PC-9 (cell line): ENCODE data around the gene SLC6A1. TPM values are rescaled to one million over a fixed set of nuclear protein-coding genes. Genes with fewer than 3 reads are reported as not detected.

Source experiments
- BruUV-seq: library from RNA; stranded (reverse); fragments of 400-500 nt; replicated peaks from 2 replicates; lab custom pipeline; 2021; lab: Mats Ljungman, UMichigan
- CTCF ChIA-PET: fragments of 300-600 bp; sonication (Branson Sonifier 250); formaldehyde crosslinking; loops from one replicate; lab custom pipeline; 2022; ENCODE audit warnings: antibody characterized with exemption; lab: Charles Lee
- POLR2A ChIA-PET: fragments of 300-600 bp; sonication (Branson Sonifier 250); formaldehyde crosslinking; loops from one replicate; lab custom pipeline; 2022; ENCODE audit warnings: antibody characterized with exemption; ENCODE audit not compliant: unreplicated experiment; lab: Charles Lee
- DNase-seq, 2 experiments: peaks; one replicate each; pipeline versions ENCODE4 v3.0.0 to v3.0.0-alpha.2; 2015 to 2022; ENCODE audit warnings: mixed read lengths in 1 of 2
- H2AFZ ChIP-seq: fragments of 200-600 bp; sonication (generic); 2 replicates; pipeline ENCODE4 v1.8.1; 2017; ENCODE audit warnings: antibody characterized with exemption
- H3F3A ChIP-seq: fragments of 200-600 bp; sonication (generic); 2 replicates; pipeline ENCODE4 v1.8.1; 2017; ENCODE audit warnings: antibody characterized with exemption, mild to moderate bottlenecking, low read depth; ENCODE audit not compliant: insufficient read depth
- H3K27ac ChIP-seq: fragments of 200-600 bp; sonication (generic); 2 replicates; pipeline ENCODE4 v1.6.1; 2016; ENCODE audit warnings: mixed run types
- H3K27me3 ChIP-seq: fragments of 200-600 bp; sonication (generic); 2 replicates; pipeline ENCODE4 v1.6.1; 2016; ENCODE audit warnings: low read depth, mixed run types; ENCODE audit not compliant: insufficient read depth
- H3K36me3 ChIP-seq: fragments of 200-600 bp; sonication (generic); 2 replicates; pipeline ENCODE4 v1.6.1; 2016; ENCODE audit warnings: low read depth, mixed run types
- H3K4me1 ChIP-seq: fragments of 200-600 bp; sonication (generic); replicated peaks from 2 replicates; pipeline ENCODE4 v1.6.1; 2016; ENCODE audit warnings: mixed run types; ENCODE audit not compliant: insufficient read depth
- H3K4me2 ChIP-seq: fragments of 200-600 bp; sonication (generic); 2 replicates; pipeline ENCODE4 v1.6.1; 2017; ENCODE audit warnings: mixed run types
- H3K4me3 ChIP-seq: fragments of 200-600 bp; sonication (generic); 2 replicates; pipeline ENCODE4 v1.6.1; 2016; ENCODE audit warnings: mixed run types
- H3K79me2 ChIP-seq: fragments of 200-600 bp; sonication (generic); 2 replicates; pipeline ENCODE4 v1.6.1; 2017; ENCODE audit warnings: low read depth, mixed run types
- H3K9me2 ChIP-seq: fragments of 200-600 bp; sonication (generic); 2 replicates; pipeline ENCODE4 v1.8.1; 2017; ENCODE audit warnings: mild to moderate bottlenecking; ENCODE audit not compliant: insufficient read depth
- H3K9me3 ChIP-seq: fragments of 200-600 bp; sonication (generic); 2 replicates; pipeline ENCODE4 v1.8.1; 2016; ENCODE audit warnings: low read depth; ENCODE audit not compliant: insufficient read depth
- H4K20me1 ChIP-seq: fragments of 200-600 bp; sonication (generic); 2 replicates; pipeline ENCODE4 v1.8.1; 2017; ENCODE audit not compliant: insufficient read depth
- CTCF ChIP-seq: fragments of 200-600 bp; sonication (generic); conservative IDR thresholded peaks from 2 replicates; pipeline ENCODE4 v1.6.1; 2017; ENCODE audit warnings: mixed run types, antibody characterized with exemption, mild to moderate bottlenecking, moderate library complexity
- EZH2 ChIP-seq: fragments of 200-600 bp; sonication (generic); IDR thresholded peaks from 2 replicates; pipeline ENCODE4 v1.8.0; 2017; ENCODE audit warnings: antibody characterized with exemption, low read depth
- intact Hi-C: fragments of 100-400 bp; cut with micrococcal nuclease; formaldehyde crosslinking; loops from one replicate; pipeline ENCODE4 v1.10.0; 2022; ENCODE audit not compliant: unreplicated experiment
- total RNA-seq: library from RNA; stranded (reverse); gene quantifications from 2 replicates; pipeline ENCODE4 v1.2.3, GENCODE V29; 2021

The SLC6A1 gene
- total RNA-seq, 1 experiment from 2014 or later, result not detected

DNA sequence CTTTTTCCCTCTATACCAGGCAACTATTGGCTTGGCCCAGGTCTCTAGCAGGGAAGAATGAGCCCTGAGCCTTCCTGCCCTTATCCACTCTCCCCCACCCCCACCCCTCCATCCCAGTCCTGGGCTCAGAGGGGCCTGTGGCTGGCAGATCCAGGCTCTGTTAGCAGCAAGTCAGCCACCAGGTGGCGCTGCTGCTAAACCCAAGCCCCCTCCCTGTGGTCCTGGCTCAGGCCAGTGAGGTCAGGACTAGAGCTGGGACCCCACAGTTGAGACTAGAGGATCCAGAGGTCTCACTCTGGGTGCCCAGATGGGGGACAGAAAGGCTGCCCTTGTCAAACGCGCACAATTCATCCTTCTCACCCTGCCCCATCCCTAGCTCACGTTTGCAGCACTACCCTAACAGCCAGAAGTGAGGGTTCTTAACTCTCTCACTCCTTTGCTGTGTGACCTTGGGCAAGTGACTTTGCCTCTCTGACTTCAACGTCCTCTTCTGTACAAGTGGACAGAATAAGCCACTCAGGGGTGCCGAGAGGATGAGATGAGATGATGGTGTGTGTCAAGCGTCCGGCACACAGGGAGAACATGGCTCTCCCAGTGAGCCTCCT lies 46.8 kb upstream of the SLC6A1 start:
- Histone ChIP-seq H4K20me1 (no peaks in the 10 kb centered on the region), H3K4me2 (no peak overlapping the region), H3F3A (no peaks in the 10 kb centered on the region), H3K79me2 (no peaks in the 10 kb centered on the region), H3K4me3 (no peak overlapping the region), H3K27ac (no peak overlapping the region), H3K36me3 (no peaks in the 10 kb centered on the region), H3K27me3 (peaks cover 73% of the 10 kb centered on the region), H3K4me1 (no peaks in the 10 kb centered on the region), H2AFZ (no peak overlapping the region), H3K9me2 (no peaks in the 10 kb centered on the region), H3K9me3 (no peaks in the 10 kb centered on the region; the same call in 1 of the 2 replicates)
- intact Hi-C loops, result loop anchor here (1.0 kb wide), 1 partner anchor 114 kb away; no protein-coding TSS in a partner anchor
- TF ChIP-seq CTCF, result peak; percentile 91
- TF ChIP-seq EZH2, result no peak
- peak in 1 of 2 experiments; percentile 27 for DNase-seq
- ChIA-PET CTCF (interaction anchor here (0.7 to 1.2 kb wide), 2 partner anchors 113 to 619 kb away, joined by 3 to 5 read pairs; no protein-coding TSS in a partner anchor), POLR2A (no interaction called here)
- no TSS peak for BruUV-seq

- BruUV-seq, result no TSS peak
- POLR2A ChIA-PET, result no interaction called here
- Histone ChIP-seq H3K4me1 (no peaks in the 10 kb centered on the region), H3K36me3 (no peaks in the 10 kb centered on the region), H4K20me1 (no peaks in the 10 kb centered on the region), H3F3A (no peaks in the 10 kb centered on the region), H3K9me3 (no peaks in the 10 kb centered on the region; the same call in 1 of the 2 replicates), H3K79me2 (no peaks in the 10 kb centered on the region), H3K9me2 (no peaks in the 10 kb centered on the region), H3K27ac (no peak overlapping the region), H3K4me2 (no peak overlapping the region), H2AFZ (no peak overlapping the region), H3K27me3 (peaks cover 72% of the 10 kb centered on the region), H3K4me3 (no peak overlapping the region)
- CTCF ChIA-PET, result interaction anchor here (0.6 kb wide), 1 partner anchor 377 kb away, joined by 4 read pairs; no protein-coding TSS in a partner anchor
- DNase-seq, result no peak
- TF ChIP-seq CTCF, result no peak
- TF ChIP-seq EZH2, result no peak
- intact Hi-C loops, result loop anchor here (1.0 kb wide), 1 partner anchor 113 kb away; no protein-coding TSS in a partner anchor
Observed at GRCh38 chr3:10946526-10946925, 46.0 kb upstream of the SLC6A1 start.

- no peak for DNase-seq
- TF ChIP-seq EZH2 (no peak), CTCF (no peak)
- Histone ChIP-seq H3K9me2 (no peaks in the 10 kb centered on the region), H3K9me3 (no peaks in the 10 kb centered on the region), H2AFZ (no peak overlapping the region), H3K4me3 (no peak overlapping the region), H4K20me1 (no peaks in the 10 kb centered on the region), H3K4me2 (no peak overlapping the region), H3K4me1 (no peaks in the 10 kb centered on the region), H3K27me3 (peaks cover 76% of the 10 kb centered on the region), H3K79me2 (no peaks in the 10 kb centered on the region), H3F3A (no peaks in the 10 kb centered on the region), H3K27ac (no peak overlapping the region), H3K36me3 (no peaks in the 10 kb centered on the region)
- CTCF ChIA-PET, result no interaction called here
- intact Hi-C loops, result no loop called here
- BruUV-seq, result no TSS peak
- POLR2A ChIA-PET, result no interaction called here
Observed at GRCh38 chr3:10948326-10948725, 44.2 kb upstream of the SLC6A1 start.
